Omental fat pad (tissue), 4 donors: ENCODE results near the gene SPIRE1. TPM values are rescaled to one million over a fixed set of nuclear protein-coding genes. Genes with fewer than 3 reads are reported as not detected.

Experiments
- ATAC-seq: fragments of 150-250 bp; one replicate; pipeline ENCODE4 v1.9.1; 2016; ENCODE audit warnings: mild to moderate bottlenecking, moderate library complexity; ENCODE audit not compliant: low FRiP score
- DNase-seq: peaks from one replicate; pipeline ENCODE4 v3.0.0-alpha.2; 2019; ENCODE audit warnings: low spot score
- total RNA-seq, 4 donors: library from RNA; depleted of rRNA; stranded (reverse); fragments of >200 nt; gene quantifications; one replicate each; pipeline ENCODE4 v1.1.0, GENCODE V29; 2016
- TF ChIP-seq, protein P1 (sequence below), 3 donors: fragments of 450-650 bp; IDR thresholded peaks; one replicate each; pipeline ENCODE4 v1.5.1; 2016 to 2017; ENCODE audit warnings: antibody characterized with exemption in 3 of 3, mild to moderate bottlenecking in 3 of 3, moderate library complexity in 2 of 3

Gene SPIRE1
- total RNA-seq, 4 donors from 2014 or later: 16.8 to 29.2 (median 24.8) TPM

DNA sequence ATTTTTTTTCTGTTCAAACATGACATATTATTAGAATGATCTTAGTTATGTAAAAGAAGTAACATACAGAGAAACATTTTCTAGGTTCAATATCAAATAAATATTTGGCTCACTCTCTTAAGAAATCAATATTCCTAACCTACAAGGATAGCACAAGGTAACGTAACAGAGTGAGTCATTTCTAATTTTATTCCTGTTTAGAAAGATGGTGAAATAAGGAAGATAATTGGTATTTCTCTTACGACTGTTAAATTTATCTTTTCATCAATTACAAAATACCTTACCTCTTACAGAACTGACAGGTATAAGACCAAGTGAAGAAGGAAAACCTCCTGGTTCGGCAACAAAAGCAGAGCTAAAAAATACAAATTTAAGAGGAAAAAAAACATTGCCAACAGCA, 205.1 kb downstream of the SPIRE1 start:
- DNase-seq (no peak), ATAC-seq (no peak)
- TF ChIP-seq, protein P1, sequence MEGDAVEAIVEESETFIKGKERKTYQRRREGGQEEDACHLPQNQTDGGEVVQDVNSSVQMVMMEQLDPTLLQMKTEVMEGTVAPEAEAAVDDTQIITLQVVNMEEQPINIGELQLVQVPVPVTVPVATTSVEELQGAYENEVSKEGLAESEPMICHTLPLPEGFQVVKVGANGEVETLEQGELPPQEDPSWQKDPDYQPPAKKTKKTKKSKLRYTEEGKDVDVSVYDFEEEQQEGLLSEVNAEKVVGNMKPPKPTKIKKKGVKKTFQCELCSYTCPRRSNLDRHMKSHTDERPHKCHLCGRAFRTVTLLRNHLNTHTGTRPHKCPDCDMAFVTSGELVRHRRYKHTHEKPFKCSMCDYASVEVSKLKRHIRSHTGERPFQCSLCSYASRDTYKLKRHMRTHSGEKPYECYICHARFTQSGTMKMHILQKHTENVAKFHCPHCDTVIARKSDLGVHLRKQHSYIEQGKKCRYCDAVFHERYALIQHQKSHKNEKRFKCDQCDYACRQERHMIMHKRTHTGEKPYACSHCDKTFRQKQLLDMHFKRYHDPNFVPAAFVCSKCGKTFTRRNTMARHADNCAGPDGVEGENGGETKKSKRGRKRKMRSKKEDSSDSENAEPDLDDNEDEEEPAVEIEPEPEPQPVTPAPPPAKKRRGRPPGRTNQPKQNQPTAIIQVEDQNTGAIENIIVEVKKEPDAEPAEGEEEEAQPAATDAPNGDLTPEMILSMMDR (IDR thresholded peaks at IDR 0.05): no peak

DNA sequence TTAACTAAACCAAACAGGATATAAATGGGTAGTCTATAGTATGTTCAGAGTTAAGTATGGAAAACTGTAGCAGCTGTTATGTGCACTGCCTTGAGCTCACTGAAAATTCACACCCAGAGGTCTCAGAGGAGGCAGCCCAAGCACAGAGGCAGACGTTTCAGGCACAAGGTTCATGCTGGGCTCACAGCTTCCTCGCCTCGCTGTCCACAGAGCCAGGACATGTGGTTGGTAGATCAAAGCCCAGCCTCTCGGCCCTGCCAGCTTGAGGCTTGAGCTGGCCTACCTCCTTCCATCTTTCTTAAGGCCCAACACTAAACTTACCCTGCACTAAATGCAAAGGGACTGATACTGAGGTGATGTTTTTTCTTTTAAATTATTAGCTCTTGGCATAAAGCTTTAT, 206.5 kb downstream of the SPIRE1 start:
- DNase-seq (no peak), ATAC-seq (no peak)
- TF ChIP-seq, protein P1 (IDR thresholded peaks at IDR 0.05): no peak

DNA sequence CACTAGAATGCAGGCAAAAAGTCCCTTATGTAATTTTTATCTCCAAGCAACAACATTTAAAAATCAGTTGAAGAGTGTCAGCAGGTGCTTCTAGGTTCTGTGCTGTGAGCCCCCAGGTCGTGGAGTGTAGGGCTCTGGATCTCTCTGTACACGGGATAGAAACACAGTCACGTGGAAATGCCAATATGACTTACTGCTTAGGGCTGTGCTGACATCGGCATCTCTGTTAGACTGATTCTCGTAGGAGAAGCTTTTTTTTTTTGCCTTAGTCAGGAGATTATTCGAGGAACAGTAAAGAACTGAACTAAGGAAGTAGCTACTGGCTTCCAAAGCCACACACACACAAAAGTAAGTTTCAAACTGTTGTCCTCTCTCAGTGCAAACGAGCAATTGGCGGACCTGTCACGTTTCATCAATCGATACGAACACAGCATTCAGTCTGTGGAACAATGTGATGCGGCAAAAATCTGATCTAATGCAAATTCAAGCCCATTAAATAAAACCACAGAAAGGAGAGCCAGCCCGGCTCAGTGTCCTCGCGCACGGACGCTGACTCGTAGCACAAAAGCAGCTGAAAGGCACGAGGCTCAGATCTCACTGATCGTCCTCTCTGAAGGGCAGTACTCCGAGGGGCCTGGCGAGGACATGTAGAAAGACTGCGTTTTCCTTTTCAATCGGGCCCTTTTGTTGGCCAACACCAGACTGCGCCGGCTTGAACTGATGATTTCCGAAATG, 208.7 kb downstream of the SPIRE1 start:
- TF ChIP-seq, protein P1 (IDR thresholded peaks at IDR 0.05): no peak
- DNase-seq: no peak
- no peak for ATAC-seq

DNA sequence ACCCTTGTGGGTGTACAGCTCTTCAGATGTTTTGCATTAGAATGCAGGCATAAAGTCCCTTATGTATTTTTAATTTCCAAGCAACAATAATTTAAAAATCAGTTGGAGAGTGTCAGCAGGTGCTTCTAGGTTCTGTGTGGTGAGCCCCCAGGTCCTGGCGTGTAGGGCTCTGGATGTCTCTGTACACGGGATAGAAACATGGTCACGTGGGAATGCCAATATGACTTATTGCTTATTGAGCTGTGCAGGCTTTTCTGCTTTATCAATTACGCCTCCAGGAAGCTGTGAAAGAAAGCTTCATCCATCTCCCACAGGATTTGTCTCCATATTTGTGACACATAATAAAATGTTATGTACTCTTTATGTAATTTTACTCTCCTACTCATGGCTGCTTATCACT, 212.4 kb downstream of the SPIRE1 start:
- TF ChIP-seq, protein P1 (IDR thresholded peaks at IDR 0.05): no peak
- DNase-seq (no peak), ATAC-seq (no peak)

DNA sequence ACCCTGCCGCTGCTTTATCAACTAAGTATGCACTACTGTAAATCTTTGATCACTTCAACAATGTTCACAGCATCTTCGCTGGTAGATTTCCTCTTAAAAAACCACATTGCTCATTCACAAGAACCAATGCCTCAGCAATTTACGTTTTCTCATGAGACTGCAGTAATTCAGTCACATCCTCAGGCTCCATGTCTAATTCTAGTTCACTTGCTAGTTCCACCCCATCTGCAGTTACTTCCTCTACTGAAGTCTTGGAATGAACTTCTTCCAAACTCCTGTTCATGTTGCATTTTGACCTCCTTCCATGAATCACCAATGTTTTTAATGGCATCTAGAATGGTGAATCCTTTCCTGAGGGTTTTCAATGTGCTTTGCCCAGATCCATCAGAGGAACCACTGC, 214.4 kb downstream of the SPIRE1 start:
- TF ChIP-seq, protein P1 (IDR thresholded peaks at IDR 0.05): no peak
- ATAC-seq (no peak), DNase-seq (no peak)

DNA sequence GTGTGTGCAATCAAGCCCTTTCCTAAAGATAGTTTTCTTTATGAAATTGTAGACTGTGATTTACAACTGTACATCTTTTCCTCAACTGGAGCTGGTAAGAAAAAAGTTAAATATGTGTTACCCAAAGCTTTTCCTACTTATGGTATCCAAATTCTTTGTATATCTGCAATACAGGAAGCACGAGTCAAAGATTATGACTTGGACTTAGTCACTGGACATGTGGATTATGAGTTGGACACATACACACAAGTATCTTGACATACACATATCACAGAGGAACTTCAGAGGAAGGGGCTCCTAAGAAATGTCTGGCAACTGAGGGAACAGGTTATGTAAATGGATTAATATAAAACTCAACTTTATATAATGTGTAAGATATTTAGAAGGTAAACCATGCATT, 215.0 kb downstream of the SPIRE1 start:
- TF ChIP-seq, protein P1 (IDR thresholded peaks at IDR 0.05): no peak
- ATAC-seq (no peak), DNase-seq (no peak)

DNA sequence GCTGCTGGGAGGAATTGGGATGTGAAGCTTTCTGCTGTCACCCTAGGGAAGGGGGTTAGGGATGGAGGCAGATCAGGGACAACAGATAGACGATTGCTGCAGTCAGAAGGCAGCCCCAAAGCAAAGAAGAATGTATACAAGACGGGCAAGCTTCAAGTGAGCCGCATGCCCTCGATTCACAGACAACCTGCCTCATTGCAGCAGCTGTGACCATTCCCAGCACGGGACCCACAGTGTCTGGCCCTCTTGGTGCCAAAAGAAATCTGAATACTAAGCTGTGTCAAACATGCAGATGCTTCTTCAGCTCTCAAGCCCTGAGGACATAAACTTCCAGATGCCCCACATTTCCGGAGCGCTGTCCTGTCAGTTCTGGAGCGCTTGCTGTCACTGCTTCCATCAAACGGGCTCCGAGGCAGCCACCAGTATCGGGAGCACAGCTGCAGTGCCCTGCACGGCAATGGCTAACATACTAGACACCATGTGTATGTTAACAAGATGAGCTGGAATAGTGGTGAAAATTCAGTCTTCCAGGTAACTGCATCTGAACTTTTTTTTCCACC, 216.4 kb downstream of the SPIRE1 start:
- ATAC-seq (no peak), DNase-seq (no peak)
- TF ChIP-seq, protein P1 (IDR thresholded peaks at IDR 0.05): no peak
